Tongue (tissue), 2 donors: Measurements from ENCODE around the gene HINFP. TPM values are rescaled to one million over a fixed set of nuclear protein-coding genes. Genes with fewer than 3 reads are reported as not detected.
"Not testable (repeated sequence)": the region's sequence is repeated elsewhere in the genome, so short reads cannot be mapped to it uniquely, and the experiment has no call there.

ENCODE experiments used
- DNase-seq: peaks from one replicate; pipeline ENCODE4 v3.0.0-alpha.2; 2015
- total RNA-seq: library from RNA; depleted of rRNA; stranded (reverse); fragments of >200 nt; gene quantifications from one replicate; pipeline ENCODE4 v1.2.3, GENCODE V29; 2014

HINFP gene
- total RNA-seq, 1 donor from 2014 or later = 14.7 TPM

DNA sequence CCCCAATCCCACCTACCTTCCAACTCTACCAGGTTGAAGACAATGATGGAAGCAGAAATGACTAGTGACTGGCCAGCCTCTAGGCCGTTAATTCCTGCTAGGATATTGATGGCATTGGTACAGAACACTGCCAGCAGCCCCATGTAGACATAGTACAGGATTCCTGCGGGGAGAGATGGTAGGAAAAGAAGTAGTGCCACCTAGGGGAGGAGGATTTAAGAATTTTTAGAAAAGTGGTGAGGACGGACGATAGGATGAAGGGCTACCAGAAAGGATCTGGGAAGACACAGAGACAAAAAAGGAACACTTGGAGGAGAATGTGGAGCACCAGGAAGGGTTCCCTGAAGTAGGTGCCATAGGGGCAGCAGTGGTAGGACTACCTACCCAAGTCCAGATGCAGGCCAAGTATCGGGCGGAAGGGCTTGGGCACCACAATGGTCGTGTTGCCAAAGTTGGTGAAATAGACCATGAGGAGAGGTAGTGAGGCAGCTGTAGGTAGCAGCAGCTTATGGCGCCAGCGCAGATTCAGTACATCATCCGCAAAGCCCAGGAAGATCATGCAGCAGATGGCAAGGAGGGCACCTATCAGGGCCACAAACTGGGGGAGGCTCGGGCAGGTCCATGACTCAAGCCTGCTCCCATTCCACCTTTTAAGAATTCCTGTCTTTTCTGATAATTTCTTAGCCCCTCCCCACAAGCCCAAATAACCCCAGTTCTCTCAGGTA lies 21.0 kb upstream of the HINFP start:
- DNase-seq = no peak

DNA sequence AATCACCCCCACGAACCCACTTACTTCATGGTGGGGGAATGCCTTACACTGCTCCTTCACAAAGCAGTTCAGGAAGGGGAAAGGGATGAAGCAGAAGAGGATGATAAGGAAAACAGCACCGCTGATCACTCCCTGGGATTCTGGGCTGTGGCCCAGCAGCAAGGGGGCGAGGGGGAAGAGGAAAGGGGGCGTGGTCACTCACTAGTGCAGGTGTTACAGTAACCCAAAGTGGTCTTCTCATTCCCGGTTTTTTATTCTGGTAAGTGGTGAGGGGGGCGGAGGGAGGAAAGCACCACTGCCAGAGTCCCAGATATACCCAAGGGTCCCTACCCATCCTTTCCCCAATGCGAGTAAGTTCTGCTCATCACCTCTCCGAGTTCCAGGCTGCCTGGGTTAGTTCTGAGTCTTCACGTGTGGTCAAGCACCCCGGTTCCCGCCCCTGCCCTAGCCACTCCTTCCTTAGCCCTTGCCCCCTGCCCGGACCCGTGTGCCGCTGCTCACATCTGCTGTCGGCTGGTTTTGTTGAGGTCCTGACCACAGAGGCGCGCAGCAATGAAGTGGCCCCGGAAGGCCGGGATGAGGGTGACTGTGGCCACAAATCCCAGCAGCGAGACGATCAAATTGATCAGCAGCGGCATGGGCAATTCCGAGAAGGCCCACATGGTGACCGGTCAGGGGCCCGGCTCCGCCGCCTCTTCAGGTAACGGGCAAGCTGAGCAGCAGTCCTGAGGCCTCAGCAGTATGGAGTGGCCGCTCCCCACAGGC lies 20.2 kb upstream of the HINFP start:
- DNase-seq = no peak

- peak; percentile 98 for DNase-seq
These were observed 19.5 kb upstream of the HINFP start, which contains the start of gene DPAGT1 for GRCh38 chr11:119101759-119102423. TSS of gene DPAGT1 (minus strand) at chr11:119101853. CDS start at chr11:119101655, 198 bp downstream.

DNA sequence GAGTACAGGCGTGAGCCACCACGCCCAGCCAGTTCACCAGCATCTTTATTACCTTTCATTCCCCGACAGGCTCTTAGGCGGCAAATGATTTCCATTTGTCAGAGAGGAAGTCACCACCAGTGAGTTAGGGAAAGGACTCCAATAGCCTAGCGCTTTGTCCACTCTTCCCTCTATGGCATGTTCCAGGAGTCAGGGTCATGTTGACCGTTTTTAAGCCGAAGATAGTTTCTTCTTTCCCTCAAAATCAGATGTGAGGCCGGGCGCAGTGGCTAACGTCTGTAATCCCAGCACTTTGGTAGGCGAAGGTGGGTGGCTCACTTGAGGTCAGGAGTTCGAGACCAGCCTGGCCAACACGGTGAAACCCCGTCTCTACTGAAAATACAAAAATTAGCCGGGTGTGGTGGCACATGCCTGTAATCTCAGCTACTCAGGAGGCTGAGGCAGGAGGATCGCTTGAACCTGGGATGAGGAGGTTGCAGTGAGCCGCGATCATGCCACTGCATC lies 18.2 kb upstream of the HINFP start:
- DNase-seq = not testable (repeated sequence)

DNA sequence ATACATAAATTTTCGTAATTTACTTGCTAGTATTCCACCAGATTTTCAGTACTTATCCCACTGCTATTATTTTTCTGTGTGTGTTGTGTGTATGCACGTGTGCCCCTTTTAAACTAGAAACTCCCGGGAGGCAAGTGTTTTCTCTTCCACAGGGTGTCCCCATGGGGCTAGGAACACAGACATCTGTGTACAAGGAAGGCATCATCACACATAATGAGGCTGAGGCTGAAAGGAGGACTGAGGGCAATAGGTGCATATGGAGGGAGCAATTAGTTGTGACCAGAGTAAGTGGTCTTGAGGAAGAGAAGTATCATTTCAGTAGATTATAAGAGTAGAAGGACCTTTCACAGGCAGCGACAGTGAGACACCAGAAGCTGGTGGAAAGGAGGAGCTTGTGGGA lies 17.6 kb upstream of the HINFP start:
- DNase-seq = no peak

DNA sequence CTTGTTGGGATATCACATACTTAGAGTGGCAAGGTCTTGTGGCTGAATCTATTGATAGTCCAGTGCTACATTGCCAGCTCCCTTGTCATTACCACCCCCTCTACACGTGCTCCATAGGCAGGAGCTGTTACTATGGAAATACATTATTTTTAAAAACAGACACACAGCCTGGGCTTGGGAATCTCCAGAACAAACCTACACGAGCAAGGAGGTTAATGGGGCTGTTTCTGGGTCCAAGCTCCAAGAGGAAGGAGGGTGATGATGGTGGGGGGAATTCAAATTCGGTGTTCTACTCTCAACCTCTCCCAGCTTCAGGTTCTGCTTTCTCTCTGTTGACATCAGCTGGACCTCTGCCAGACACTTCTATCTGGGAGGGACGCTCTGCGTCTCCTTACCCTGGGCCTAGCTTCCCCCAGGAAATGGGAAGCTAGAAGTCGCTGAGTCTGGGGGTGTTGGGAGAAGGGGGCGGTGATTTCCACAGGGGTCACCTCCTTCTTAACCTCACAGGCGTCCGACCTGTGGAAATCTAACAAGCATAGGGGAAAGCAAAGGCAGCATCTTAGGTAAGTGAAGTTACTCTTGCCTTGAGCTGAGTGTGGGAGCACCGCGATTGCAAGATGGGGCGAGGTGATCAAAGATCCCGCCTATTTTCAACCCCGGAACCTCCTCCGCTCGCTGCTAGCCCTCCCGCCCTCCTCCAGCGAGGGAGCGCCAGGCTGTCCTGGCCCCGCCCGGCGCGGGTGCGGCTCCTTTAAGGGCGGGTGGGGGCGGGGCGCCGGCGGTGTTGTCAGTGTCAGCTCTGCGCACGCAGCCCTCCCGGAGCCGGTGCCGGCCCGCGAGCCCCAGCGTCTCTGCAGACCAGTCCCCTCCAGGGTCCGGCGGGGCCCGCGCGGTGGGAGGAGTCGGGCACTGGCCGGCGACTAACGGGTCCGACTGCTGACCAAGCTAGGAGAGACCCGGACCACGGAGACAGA lies 14.5 kb upstream of the HINFP start, which contains the start of gene C2CD2L:
C2CD2L (plus strand) TSS at position 781 of the 974 bp plus-strand sequence. CDS start 398 bp downstream, outside the sequence.
- peak; percentile 96 for DNase-seq

DNA sequence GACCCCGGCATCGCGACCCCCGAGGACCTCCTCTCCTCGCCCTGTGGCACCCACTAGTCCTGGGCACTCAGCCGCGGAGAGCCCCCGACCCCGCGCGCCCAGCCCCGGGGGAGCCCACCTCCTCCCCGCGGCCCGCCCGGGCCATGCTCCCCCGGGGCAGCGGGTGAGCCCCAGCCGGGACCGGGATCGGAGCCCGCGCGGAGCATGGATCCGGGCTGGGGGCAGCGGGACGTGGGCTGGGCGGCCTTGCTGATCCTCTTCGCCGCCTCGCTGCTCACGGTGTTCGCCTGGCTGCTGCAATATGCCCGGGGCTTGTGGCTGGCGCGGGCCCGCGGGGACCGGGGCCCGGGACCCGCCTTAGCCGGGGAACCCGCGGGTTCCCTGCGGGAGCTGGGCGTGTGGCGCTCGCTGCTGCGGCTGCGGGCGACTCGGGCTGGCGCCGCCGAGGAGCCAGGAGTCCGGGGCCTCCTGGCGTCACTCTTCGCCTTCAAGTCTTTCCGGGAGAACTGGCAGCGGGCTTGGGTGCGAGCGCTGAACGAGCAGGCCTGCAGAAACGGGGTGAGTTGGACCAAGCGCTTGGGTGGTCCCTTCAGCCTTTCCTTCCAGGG lies 13.7 kb upstream of the HINFP start:
- DNase-seq = no peak

DNA sequence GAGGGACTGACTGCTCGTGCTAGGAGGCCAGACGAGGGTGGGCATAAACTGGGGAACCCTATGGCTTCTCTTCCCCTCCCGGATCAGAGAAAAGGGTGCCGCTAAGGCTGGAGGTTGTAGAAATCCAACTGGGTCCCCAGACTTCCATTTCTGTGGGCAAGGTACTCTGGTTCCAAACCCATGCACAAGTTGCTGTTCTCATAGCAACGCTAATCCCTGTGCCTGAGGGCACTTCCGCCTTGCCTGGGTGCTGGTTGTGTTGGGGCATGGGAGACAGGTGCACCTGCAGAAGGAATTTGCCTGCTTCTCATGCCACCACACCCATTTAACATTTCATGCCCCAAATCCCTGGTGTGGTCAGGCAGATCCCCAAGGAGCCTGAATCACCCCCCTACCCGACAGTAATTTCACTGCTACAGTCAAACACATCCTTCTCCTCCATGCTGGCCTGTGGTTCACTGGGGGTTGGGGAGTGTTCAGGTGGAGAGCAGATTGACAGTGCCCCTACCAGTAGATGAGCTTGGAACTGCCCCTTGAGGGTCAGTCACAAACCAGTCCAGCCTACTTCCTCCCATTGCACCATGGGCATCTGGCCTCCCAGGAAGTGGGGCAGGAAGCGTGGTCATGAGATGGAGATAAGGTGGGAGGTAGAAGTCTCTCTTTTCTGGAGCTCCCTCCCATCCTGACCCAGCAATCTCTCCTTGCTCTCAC lies 13.1 kb upstream of the HINFP start:
- DNase-seq = peak; percentile 69

GRCh38 chr11:119108857-119109221 lies 12.5 kb upstream of the HINFP start:
- no peak for DNase-seq

GRCh38 chr11:119109843-119110242 lies 11.5 kb upstream of the HINFP start:
- no peak for DNase-seq

GRCh38 chr11:119110439-119110838 lies 10.9 kb upstream of the HINFP start:
- DNase-seq = no peak

DNA sequence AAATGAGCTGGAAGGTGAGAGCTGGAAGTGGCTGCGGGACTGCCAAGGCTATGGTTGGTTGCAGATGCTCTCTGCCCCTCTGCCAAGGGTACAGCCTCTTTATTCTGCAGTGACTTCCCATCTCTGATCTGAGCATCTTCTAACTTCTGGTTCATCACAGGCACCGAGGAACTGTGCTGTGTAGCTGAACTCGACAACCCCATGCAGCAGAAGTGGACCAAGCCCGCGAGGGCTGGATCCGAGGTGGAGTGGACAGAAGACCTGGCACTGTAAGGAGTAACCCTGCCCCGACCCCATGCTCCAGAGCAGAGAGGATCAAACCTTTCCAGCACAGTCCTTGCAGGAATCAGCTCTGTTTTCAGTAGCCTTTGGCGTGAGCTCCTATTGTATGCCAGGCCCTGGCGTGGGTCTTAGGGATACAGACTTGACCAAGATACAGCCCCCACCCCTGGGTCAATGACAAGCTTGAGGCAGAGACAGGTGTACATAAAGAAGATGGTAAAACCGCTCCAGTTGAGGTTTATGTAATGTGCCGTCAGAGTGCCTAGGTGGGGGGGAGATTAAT lies 9.9 kb upstream of the HINFP start:
- DNase-seq = no peak

GRCh38 chr11:119112314-119113020 lies 8.9 kb upstream of the HINFP start:
- no peak for DNase-seq

DNA sequence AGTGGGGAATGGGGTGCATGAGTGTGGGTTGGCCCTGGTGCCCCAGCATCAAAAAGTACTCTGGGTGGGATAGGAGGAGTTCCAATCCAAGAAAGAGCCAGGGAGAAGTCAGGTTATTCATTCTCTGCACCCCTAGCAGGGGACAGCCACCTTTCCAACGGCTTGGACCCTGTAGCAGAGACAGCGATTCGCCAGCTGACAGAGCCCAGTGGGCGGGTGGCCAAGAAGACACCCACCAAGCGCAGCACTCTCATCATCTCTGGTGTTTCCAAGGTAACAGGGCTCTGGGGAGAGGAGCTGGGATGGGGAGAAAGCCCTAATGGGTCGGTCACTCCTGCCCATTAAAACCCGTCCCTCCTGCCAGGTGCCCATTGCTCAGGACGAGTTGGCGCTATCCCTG lies 7.7 kb upstream of the HINFP start:
- no peak for DNase-seq

DNA sequence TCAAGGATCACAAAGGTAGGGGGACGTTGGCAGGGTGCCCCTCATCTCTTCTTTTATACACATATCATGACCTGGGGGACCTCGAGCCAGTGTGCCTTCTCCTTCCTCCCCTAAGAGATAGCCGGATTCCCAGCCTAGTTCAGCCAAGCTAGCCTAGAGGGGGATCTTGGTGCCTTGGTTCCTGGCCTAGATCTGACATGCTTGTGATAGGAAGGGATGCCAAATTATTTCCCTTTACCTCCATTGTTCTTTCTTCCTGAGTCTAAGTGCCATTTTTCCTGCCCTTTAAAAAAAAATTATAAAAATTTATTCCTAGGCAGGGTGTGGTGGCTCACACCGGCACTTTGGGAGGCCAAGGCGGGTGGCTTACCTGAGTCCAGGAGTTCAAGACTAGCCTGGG lies 7.0 kb upstream of the HINFP start:
- no peak for DNase-seq

- DNase-seq = no peak
These were observed 5.7 kb upstream of the HINFP start for GRCh38 chr11:119115484-119116234.

GRCh38 chr11:119116235-119116594 lies 5.2 kb upstream of the HINFP start:
- no peak for DNase-seq

DNA sequence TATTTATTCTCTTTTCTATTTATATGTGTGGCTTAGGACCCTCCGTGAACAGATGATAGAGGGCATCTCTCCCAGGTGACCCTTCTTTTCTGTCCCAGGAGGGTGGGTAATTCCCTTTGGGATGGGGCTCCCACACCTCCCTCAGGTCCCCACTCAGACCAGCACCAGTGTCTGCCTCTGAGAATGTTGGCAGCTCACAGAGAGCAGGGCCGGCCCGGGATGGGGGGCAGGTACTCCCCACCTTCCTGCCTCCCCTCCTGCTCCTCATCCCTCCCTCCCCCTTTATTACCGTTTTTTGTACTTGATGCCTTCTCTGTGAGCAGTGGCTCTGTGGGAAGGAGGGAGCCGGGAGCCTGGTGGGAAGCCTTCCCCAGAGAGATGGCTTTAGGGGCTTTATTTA lies 4.8 kb upstream of the HINFP start:
- no peak for DNase-seq
